ENCODE measurements around the gene FKBP15. TPM values are rescaled to one million over a fixed set of nuclear protein-coding genes. Genes with fewer than 3 reads are reported as not detected.

Gene FKBP15
- total RNA-seq, 3 donors from 2014 or later = 26.6 to 30.9 (median 26.8) TPM

DNA sequence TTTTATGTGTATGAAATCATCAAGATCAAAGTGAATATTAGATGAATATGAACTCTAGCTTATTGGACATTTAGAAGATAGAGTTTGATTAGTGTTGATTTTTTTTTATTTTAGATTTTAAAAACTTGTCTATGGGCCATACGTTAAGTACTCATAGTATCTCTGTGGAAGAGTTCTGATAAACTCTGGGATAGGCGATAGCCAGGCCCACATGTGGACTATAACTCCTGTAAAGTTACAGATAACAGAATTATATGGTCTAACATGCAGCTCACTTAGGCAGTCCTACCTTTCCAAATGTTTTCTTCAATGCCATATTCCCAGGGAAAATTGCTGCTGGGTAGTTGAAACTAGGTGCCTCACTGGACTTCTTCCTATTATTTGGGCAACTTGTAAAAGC, 10.6 kb upstream of the FKBP15 start:
- Histone ChIP-seq H3K36me3 (ENCODE audit: low read depth) (no peaks in the 10 kb centered on the region), H3K4me1 (ENCODE audit: low read depth) (peaks cover 11% of the 10 kb centered on the region), H3K9me3 (no peaks in the 10 kb centered on the region), H3K4me3 (no peak overlapping the region)
- intact Hi-C loops (cut with DNase I, micrococcal nuclease) = no loop called here
- TF ChIP-seq, protein P1, sequence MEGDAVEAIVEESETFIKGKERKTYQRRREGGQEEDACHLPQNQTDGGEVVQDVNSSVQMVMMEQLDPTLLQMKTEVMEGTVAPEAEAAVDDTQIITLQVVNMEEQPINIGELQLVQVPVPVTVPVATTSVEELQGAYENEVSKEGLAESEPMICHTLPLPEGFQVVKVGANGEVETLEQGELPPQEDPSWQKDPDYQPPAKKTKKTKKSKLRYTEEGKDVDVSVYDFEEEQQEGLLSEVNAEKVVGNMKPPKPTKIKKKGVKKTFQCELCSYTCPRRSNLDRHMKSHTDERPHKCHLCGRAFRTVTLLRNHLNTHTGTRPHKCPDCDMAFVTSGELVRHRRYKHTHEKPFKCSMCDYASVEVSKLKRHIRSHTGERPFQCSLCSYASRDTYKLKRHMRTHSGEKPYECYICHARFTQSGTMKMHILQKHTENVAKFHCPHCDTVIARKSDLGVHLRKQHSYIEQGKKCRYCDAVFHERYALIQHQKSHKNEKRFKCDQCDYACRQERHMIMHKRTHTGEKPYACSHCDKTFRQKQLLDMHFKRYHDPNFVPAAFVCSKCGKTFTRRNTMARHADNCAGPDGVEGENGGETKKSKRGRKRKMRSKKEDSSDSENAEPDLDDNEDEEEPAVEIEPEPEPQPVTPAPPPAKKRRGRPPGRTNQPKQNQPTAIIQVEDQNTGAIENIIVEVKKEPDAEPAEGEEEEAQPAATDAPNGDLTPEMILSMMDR (IDR thresholded peaks at IDR 0.05) = no peak
- no peak for ATAC-seq
- DNase-seq = no peak

DNA sequence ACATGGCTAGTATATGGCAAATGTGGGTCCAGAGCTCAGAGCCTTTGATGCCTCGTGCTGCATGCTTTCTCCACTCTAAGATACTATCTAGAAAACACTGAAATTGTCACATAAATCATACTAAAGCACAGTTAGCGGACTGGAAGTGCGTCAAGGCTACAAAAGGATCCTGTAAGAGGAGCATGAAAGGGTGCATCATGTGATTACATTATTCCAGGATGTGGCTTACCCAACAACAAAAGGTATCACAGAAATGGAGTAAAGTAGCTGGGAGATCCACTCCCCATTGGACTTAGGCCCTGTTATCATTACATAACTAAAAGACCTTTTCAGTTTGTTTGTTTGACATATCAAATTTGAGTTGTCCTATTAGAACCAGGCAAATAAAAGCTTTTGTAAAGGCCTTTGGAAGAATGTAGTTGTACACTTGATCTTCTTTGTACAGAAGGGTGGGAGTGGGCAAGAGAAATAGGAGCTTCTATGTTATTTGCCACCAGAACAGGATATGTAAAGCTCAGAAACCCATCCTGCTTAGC, 7.1 kb upstream of the FKBP15 start:
- DNase-seq (no peak), ATAC-seq (no peak)
- intact Hi-C loops (cut with DNase I, micrococcal nuclease) = no loop called here
- TF ChIP-seq, protein P1 (IDR thresholded peaks at IDR 0.05) = no peak
- Histone ChIP-seq H3K9me3 (no peaks in the 10 kb centered on the region), H3K4me3 (no peak overlapping the region), H3K4me1 (ENCODE audit: low read depth) (peaks cover 8% of the 10 kb centered on the region), H3K36me3 (ENCODE audit: low read depth) (no peaks in the 10 kb centered on the region)

DNA sequence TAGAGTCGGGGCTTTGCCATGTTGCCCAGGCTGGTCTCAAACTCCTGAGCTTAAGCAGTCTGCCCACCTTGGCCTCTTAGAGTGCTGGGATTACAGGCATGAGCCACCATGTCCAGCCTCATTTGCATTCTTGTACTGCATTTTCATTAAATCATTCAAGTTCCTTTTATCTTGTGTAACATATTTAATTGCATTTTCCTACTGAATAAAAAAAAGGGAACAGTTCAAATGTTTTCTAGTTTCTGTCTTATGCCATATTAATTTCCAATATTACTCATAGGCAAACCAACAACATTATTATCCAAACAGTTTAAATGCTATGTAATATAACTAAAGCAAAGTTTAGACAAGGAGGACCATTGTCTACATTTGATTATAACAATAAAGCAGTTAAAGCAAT, 6.4 kb upstream of the FKBP15 start:
- no peaks in the 10 kb centered on the region for H3K9me3 ChIP-seq
- intact Hi-C loops (cut with DNase I, micrococcal nuclease) = no loop called here
- DNase-seq = no peak
- no peak overlapping the region for H3K4me3 ChIP-seq
- H3K4me1 ChIP-seq (ENCODE audit: low read depth) = peaks cover 9% of the 10 kb centered on the region
- H3K36me3 ChIP-seq (ENCODE audit: low read depth) = no peaks in the 10 kb centered on the region
- TF ChIP-seq, protein P1 (IDR thresholded peaks at IDR 0.05) = no peak
- no peak for ATAC-seq

DNA sequence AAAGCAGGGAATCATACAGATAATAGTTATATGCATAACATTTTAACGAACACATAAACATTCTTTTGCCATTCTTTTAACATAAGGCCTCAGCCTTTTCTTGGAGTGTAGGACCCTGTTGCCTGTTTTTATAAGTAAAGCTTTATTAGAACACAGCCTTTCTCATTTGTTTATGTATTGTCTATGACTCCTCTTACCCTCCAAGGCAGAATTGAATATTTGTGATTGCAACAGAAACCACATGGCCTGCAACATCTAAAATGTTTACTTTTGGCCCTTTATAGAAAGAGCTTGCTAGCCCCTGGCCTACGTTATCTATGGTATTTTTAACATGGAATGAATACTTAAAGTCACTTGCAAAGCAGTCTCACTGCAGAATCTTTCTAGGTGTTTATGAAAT, 2.9 kb upstream of the FKBP15 start:
- ATAC-seq (no peak), DNase-seq (no peak)
- intact Hi-C loops (cut with DNase I, micrococcal nuclease) = loop anchor here in 1 of 2 donors (5.0 kb wide), 1 partner anchor 53 kb away; the partner anchor contains the start of genes CDC26 and PRPF4
- TF ChIP-seq, protein P1 (IDR thresholded peaks at IDR 0.05) = no peak
- Histone ChIP-seq H3K9me3 (no peaks in the 10 kb centered on the region), H3K4me1 (ENCODE audit: low read depth) (peaks cover 25% of the 10 kb centered on the region), H3K36me3 (ENCODE audit: low read depth) (no peaks in the 10 kb centered on the region), H3K4me3 (no peak overlapping the region)

DNA sequence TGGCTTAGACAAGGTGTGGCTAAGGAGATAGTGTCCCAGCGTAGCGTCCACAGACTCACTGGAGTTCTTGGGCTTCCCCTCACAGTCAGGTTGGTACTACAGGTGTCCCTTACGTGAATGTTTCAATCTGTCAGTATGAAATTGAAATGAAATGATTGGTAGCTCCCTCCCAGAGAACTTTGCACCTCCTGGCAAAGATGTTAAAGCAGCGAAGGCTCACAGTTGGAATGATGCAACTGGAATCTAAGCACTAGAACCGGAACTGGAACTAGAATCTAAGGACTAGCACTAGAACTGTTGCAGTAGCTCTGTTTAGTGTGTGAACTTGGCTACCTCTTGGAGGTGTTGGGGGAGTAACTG, 1.4 kb upstream of the FKBP15 start:
- ATAC-seq = peak; percentile 46
- Histone ChIP-seq H3K9me3 (no peaks in the 10 kb centered on the region), H3K36me3 (ENCODE audit: low read depth) (no peaks in the 10 kb centered on the region), H3K4me3 (no peak overlapping the region), H3K4me1 (ENCODE audit: low read depth) (peaks cover 32% of the 10 kb centered on the region)
- TF ChIP-seq, protein P1 (IDR thresholded peaks at IDR 0.05) = no peak
- peak in 1 of 3 donors; percentile 53 for DNase-seq
- intact Hi-C loops (cut with DNase I, micrococcal nuclease) = loop anchor here in 1 of 2 donors (5.0 kb wide), 1 partner anchor 55 kb away; the partner anchor contains the start of genes CDC26 and PRPF4

All from mucosa of descending colon (tissue), 3 donors.